CD4-positive, alpha-beta T cell treated with Interferon gamma for 1 hour (primary cell): ENCODE data around the gene BLOC1S6.

Experiments used
- DNase-seq: peaks from one replicate; pipeline ENCODE4 v3.0.0-alpha.2; 2020

Gene BLOC1S6, protein sequence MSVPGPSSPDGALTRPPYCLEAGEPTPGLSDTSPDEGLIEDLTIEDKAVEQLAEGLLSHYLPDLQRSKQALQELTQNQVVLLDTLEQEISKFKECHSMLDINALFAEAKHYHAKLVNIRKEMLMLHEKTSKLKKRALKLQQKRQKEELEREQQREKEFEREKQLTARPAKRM

DNA sequence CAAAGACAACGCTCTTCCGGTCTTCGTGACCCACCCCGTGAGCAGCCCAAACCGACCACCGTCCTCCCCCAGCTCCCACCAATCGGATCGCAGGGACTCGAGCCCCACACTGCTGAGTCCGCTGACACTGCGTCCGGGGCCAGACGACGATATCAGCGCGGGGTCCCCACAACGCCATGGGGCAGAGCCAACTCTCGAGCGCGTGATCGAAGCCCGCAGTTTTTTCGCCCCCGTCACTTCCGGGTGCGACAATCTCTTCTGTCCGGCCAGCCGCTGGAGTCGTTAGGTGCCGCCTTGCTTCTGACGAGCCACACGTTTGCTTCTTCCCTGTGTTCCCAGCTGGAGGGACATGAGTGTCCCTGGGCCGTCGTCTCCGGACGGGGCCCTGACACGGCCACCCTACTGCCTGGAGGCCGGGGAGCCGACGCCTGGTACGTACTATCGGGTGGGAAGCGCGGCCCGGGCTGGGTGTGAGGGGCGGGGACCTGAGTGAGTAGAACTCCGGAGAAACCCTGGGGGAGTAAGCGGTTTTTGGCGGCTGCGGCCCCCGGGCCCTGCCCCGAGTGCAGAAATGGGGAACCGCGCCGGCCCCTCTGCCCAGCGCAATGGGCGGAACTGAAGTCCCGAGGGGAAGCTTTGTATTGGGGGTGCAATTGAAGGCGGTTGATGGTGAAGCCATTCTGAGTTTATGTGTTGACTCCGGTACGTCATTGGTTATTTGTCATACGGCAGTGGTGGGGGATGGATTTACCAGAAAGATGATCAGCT, at the start of gene BLOC1S6:
BLOC1S6 (plus strand) TSS at position 285 of the 768 bp plus-strand sequence; CDS start at position 350, 65 bp downstream.
- DNase-seq = peak; percentile 92

DNA sequence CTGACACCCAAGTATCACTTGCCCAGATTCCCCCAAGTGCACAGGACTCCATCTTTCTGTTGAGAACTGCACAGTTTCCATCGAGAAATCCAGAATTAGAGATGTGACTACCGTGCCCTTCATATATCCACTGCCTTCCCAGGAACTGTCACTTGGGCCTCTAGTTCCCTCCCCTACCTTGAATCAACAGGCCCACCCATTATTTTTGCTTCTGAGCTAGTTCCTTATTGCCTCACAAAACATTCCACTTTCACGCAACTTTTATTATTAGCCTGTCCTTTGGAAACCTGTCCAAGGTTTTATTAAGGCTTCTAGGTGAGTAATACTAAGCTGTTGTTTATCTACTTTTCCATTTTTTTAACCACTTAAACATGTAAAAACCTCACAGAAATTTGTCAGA, 47.5 kb upstream of the BLOC1S6 start:
- DNase-seq = no peak

DNA sequence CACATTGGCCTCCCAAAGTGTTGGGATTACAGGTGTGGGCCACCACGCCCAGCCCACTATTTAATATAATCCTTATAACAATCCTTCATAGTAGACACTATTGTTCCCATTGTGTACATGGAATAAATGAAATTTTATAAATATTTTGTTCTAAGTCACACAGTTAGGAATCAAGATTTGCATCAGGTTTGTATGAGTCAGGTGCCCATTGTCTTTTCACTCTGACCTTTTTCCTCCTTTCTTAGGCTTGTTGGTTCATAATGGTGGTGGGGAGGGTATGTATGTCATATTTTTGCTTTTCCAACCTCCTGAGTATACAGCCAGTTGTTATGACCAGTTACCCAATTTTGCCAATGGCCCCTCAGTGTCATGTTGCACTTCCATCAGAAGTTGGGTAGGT, 46.6 kb upstream of the BLOC1S6 start:
- no peak for DNase-seq

DNA sequence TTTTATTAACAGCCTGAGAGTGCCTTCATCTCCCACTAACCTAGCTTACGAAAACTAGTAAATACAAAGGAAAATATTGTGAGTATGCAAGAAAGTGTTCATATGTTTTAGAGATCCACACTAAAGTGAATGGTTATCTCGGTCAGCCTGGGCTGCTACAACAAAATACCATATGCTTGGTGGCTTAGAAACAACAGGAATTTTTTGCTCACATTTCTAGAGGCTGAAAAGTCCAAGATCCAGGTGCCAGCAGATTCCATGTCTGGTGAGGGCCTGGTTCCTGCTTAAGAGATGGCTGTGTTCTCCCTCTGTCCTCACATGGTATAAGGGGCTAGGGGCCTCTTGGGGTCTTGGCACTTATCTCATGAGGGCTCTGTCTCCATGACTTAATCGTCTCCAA, 44.1 kb upstream of the BLOC1S6 start:
- DNase-seq = no peak

DNA sequence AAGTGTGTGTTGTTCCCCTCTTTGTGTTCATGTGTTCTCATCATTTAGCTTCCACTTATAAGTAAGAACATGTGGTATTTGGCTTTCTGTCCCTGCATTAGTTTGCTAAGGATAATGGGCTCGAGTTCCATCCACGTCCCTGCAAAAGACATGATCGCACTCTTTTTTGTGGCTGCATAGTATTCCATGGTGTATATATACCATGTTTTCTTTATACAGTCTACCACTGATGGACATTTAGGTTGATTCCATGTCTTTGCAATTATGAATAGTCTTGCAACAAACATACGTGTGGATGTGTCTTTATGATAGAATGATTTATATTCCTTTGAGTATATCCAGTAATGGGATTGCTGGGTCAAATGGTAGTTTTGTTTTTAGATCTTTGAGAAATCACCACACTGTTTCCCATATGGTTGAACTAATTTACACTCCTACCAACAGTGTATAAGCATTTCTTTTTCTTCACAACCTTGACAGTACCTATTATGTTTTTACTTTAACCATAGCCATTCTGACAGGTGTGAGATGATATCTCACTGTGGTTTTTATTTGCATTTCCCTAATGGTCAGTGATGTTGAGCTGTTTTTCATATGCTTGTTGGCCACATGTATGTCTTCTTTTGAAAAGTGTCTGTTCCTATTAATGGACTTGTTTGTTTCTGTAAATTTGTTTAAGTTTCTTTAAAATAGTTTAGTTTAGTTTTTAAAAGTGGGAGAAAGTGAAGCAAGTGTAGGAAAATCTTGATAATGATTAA, 42.7 kb upstream of the BLOC1S6 start:
- no peak for DNase-seq

DNA sequence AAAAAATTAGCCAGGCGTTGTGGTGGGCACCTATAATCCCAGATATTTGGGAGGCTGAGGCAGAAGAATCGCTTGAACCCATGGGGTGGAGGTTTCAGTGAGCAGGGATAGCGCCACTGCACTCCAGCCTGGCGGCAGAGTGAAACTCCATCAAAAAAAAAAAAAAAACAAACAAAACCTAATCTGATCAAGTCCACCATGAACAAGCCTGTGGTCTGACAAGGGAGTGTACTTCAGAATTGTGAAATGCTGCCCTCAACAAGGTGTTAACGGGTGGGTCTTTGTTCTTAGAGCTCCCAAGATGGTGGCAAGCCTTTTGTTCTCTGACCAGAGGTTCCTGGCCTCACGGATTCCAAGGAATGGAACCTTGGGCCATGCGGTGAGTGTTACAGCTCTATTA, 40.4 kb upstream of the BLOC1S6 start:
- DNase-seq = no peak

DNA sequence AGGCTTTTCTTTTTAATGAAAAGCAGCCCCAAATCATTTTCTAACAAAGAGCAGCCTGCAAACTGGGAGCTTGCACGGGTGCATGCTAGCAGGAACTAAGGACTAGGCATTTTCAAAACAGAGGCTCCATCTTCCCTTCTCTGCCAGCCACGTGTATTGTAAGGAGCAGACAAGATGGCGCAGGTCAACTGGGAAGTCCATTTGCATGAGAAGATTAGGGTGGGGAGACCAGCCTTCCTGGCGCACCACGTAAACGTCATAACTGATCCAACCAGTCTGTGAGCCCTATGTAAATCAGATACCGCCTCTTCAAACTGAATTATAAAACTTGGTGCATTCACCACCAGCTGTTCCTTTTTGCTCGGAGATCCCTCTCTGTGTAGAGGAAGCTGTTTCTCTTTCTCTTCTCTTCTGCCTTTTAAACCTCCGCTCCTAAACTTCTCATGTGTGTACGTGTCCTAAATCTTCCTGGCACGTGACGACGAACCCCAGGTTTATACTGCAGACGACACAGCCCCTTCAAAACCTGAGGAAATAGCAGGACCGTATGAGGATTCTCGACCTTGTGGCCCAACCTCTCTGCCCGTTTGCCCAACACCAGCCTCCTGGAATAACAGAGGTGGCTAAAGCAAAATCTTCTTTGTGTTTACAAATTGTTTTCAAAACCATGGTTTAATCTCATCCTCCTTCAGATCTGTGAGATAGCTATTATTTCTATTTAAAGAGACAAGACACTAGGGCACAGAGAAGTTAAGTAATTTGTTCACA, 38.2 kb upstream of the BLOC1S6 start:
- DNase-seq = no peak

DNA sequence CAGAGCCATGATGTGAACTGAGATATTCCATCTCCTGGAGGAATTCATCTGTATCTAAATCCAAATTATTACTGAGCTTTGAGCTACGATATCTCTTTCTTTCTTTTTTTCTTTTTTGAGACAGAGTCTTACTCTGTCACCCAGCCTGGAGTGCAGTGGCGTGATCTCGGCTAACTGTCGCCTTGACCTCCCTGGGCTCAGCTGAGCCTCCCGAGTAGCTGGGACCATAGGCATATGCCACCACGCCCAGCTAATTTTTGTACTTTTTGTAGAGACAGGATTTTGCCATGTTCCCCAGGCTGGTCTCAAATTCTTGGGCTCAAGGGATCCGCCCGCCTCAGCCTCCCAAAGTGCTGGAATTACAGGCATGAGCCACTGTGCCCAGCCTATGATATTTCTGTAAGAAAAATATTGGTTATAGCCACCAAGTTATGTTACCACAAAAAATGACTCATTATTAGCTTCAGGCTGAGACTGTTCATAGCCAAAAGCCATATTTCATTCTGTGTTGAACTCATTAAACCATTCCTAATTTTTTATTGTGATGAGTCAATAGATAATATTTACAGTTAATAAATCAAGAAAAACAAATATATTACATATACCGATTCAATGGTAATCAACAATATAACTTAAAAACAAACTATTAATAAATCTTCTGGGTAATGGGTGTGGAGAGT, 37.5 kb upstream of the BLOC1S6 start:
- no peak for DNase-seq

DNA sequence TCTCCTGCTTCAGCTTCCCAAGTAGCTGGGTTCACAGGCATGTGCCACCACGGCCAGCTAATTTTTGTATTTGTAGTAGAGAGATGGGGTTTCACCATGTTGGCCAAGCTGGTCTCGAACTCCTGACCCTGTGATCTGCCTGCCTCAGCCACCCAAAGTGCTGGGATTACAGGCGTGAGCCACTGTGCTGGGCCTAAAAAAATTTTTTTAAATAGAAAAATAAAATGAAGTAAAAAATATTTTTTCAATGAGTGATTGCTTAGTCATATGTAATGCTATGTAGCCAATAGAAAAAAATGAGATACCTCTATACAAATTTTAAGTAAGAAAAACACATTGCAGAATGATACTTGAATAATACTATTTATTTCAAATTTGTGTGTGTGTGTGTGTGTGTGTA, 36.7 kb upstream of the BLOC1S6 start:
- no peak for DNase-seq

DNA sequence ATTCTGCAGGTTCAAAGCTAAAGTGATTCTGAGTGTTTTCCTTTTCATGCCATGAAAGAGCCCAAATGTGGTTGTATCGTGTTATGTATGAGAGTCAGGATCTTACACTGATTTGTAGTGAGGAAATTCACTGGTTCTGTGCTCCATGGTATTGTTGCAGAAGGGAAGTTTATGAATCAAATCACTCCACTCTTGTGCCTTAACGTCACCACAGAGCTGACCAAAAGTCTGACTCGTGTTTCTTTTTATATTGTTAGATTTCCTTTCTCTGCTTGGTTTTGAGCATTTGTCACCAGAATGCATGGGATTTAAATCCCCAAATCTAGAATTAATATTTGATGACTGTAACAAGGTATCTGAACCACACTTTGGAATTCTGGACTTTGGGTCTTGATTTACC, 35.5 kb upstream of the BLOC1S6 start:
- no peak for DNase-seq

DNA sequence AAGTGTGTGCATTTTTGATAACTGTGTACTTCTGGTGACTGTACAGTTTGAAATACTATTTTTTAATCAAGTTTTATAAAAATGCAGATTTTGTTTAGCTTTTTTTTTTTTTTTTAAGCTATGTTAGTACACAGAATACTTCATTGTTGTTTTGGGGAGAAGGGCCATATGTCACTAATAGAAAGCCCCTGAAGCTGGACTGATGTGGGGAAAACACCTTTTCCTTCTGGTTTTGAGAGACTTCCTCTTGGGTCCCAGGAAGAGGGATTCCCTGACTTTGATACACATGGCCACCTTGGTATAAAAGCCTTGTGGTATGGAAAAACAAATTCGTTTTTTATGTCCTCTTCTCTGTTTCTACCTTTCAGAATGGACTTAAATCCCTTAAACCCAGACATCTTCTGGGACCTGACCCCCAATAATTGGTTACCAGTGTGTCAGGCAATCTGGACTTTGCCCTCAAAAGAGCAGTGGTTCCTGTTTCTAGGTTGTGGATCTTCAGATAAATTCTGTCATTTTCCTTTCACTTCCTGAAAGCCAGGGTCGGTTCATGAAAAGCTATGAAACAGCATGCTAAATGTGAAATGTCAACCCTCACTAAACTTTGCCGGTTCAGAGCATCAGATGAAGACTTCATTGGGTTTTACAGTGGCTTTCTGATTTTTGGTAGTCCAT, 31.1 kb upstream of the BLOC1S6 start:
- no peak for DNase-seq

DNA sequence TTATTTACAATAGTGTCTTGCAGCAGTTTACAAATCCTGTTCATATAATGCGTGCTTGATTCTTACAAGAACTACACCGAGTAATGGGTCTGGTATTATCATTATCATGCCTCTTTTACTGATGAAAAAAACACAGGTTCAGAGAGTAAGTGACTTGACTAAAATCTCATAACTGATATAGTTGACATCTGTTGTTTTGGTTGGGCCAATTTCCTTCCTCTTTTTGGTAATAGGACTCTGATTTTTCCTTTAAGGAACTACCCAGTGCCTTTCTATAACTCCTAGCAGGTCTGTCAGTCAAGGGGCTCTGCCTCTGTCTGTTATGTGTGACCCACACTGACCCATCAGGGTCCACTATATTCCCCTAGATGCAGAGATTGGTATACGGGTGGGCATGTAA, 14.6 kb upstream of the BLOC1S6 start:
- DNase-seq = no peak

DNA sequence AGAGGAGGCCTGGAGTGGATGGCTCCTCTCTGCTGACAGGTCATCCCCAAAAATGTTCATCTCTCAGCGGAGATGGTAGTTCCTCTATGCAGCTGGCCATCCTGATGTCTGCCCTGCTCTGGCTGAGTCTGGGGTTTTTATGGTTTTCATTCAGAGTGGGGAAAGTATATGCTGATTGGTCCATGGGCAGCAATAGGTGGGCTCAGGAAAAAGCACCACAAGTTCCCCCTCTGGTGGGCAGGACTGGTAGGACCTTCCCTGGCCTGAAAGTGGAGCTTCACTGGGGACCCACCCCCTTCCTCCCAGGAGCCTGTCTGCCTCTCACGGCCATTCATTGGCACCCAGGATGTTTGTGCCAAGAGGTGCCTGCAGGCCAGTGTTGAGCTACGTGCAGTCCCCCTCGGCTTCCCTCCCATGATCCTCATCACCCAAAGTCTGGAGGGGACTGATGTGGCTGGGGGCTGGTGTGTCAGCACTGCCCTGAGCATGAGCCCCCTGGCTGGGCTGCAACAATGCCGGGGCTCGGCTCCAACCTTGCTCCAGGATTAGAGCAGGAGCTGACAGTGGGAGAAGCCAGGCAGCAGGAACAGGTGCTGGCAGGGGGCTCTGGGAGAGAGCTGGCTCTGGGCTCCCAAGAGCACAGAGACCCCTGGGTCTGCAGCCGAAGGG, 13.1 kb upstream of the BLOC1S6 start:
- DNase-seq = no peak

DNA sequence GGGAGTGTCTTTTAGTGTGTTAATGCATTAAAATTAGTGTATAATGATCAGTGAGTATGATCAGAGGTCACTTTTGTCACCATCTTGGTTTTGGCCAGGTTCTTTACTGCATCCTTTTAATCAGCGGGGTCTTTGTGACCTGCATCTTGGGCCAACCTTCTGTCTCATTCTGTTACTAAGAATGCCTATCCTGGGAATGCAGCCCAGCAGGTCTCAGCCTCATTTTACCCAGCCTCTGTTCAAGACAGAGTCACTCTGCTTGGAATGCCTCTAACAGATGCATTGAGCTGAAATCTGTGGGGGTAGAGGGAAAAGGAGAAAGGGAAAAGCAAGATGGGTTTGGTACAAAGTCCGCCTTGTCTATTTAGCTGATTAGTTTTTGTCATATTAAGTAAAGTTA, 5.3 kb upstream of the BLOC1S6 start:
- no peak for DNase-seq

DNA sequence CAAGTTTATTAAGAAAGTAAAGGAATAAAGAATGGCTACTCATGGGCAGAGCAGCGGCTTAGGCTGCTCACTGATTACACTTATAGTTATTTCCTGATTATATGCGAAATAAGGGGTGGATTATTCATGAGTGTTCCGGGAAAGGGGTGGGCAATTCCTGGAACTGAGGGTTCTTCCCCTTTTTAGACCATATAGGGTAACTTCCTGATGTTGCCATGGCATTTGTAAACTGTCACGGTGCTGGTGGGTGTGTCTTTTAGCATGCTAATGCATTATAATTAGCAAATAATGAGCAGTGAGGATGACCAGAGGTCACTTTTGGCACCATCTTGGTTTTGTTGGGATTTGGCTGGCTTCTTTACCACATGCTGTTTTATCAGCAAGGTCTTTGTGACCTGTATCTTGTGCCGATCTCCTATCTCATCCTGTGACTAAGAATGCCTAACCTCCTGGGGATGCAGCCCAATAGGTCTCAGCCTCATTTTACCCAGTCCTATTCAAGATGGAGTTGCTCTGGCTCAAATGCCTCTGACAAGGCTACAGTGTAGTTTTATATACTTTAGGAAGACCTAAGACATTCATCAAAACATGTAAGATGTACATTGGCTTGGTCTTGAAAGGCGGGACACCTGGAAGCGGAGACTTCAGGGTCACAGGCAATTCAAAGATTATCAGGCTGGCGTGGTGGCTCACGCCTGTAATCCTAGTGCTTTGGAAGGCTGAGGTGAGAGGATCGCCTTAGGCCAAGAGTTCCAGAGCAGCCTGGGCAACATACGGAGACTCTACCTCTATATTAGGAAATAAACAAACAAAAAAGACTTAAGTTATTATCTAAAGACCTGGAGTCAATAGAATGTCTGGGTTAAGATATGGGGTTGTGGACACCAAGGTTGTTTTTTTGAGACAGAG, 3.2 kb upstream of the BLOC1S6 start:
- DNase-seq = peak; percentile 78

DNA sequence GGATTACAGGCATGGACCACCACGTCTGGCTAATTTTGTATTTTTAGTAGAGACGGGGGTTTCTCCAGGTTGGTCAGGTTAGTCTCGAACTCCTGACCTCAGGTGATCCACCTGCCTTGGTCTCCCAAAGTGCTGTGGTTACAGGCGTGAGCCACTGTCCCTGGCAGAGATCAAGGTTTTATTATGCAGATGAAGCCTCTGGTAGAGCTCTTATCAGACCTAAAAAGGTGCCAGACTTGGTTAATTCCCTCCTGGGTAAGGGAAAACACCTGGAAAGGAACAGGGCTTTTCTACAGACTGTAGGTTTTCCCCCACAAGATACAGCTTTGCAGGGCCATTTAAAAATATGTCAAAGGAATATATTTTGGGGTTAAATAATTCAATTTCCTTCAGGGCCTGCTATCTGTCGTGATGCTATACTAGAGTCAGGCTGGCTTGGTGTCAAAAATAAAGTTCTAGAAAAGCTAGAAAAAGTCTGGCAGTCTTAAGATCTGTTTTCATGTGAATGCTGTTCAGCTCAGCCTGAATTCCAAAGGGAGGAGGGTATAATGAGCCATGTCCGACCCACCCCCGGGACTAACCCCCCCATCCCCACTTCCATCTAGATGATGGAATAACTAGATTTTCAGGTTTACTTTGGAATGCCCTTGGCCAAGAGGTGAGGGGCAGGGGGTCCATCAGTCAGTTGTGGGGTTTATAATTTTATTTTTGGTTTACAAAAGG, 1.9 kb upstream of the BLOC1S6 start:
- DNase-seq = no peak

DNA sequence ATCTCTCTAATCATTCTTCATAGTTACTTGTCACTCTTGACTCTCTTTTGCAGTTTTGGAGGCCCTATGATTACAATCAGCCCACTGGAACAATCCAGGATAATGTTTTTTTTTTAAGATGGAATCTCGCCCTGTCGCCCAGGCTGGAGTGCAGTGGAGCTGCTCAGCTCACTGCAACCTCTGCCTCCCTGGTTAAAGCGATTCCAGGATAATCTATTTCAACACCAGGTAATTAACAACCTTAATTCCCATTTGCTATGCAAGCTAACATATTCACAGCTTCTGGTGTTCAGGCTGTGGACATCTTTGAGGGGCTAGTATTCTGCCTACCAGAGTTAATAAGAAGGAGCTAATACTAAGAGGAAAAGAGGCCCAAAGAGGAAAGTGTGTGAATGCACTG, 1.1 kb upstream of the BLOC1S6 start:
- no peak for DNase-seq

DNA sequence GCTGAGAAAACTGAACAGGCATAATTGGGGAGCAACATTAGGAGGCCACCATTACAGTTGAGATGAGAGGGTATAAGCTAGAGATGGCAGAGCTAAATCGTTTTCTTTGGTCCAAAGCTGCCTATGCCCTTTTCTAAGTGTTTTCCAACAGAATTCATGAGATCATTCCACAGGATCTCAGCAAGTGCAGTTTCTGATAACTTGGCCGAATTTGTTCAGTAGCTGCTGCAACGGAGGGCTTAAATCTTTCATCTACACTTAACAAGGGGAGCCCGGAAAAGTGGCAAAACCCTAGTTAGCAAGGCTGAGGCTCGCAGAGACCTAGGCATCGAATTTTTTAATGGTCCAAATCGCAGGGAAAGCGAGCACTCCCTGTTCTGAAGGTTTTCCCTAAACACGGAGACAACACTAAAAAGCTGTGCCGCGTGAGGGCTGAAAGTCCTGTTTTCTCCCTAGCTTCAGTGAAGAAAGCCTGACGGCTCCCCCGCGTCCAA, 531 bp upstream of the BLOC1S6 start:
- DNase-seq = no peak

DNA sequence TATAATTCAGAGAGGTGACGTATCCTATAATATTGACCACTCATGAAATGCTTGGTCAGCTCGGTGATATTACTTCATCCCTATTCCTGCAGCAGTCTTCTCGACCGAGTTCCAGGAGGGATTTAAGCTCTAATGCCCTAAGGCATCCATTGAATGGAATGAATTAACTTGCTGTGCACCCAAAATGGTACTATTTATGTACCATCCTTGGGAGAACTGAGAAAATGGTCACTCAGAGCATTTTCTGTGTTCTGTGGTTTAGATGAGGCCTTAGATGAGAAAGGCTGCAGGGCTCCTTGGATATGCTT, 638 bp downstream of the BLOC1S6 start:
- no peak for DNase-seq
